HG02943 (cell line): ENCODE data around the gene WDR91.
"Not testable (repeated sequence)": the region's sequence is repeated elsewhere in the genome, so short reads cannot be mapped to it uniquely, and the experiment has no call there.

ENCODE experiments used
- ATAC-seq: cut with Tn5 transposase; IDR thresholded peaks from one replicate; pipeline ENCODE4 v1.9.1; 2021; ENCODE audit warnings: mild to moderate bottlenecking, low read depth, moderate library complexity; ENCODE audit not compliant: unreplicated experiment

WDR91 gene

DNA sequence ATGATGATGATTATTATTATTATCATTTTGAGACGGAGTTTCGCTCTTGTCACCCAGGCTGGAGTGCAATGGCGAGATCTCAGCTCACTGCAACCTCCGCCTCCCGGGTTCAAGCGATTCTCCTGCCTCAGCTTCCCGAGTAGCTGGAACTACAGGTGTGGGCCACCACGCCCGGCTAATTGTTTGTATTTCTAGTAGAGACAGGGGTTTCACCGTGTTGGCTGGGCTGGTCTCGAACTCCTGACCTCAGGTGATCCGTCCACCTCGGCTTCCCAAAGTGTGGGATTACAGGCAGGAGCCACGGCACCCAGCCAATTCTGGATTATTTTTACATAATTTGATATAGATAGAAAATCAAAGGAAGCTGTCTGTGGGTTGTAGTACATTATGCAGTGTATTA, 22.8 kb upstream of the WDR91 start:
- ATAC-seq: not testable (repeated sequence)

DNA sequence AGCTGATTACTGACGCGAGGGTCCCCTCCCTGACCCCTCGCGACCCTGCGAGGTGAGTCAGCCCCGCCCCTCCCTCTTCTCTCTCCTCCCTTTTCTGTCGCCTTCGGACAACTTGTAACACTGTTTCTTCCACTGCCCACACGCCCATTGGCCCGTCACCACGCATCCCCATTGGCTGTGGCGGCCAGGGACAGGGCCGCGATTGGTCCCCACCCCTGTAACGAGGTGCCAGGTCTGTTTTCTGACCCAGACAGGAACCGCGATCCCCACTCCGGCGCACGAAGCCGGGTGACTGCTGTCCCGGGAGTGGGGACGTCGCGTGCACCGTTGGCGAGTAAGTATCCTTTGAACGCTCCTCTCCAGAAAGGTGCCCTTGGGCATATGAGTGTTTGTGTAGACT, 22.2 kb upstream of the WDR91 start, which contains the start of gene STRA8:
Gene STRA8 (plus strand): TSS at position 269 of the 400 bp plus-strand sequence. CDS start 6,687 bp downstream, outside the sequence.
- ATAC-seq: no peak

DNA sequence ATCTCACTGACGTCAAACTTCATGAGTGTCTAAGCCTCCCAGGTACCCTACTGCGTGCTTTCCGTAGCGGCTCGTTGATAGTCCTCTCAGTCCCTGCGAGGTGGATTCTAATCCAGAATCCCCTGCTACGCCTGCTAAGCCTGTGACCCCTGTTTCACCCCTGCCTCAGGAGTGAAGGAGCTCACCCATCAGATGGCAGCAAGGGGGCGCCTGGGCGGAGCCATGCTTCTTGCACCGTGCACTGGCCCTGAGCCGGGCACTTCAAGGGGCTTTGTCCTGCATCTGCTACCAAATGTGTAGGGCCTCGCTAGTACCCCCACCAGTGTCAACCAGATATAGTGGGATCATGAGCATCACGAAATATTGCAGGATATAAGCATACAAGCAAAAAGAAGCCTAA, 21.4 kb upstream of the WDR91 start:
- no peak for ATAC-seq

DNA sequence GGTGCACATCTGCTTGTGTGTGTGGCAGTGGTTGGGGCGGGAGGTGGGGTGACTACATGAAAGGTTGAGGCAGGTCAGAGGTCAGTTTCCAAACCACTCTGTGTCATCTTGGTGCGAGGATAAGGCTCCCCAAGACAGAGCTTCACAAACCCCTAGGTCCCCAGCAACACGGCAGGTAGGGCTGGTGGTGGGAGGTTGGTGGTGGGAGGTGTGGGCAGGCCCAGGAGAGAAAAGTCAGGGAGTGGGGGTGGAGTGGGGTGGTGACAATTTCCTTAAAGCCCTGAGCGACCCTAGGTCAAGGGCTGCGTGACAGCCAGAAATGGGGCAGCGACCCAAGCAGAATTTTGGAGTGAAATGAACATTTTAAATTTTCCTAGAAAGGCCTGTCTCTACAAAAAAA, 20.8 kb upstream of the WDR91 start:
- ATAC-seq: no peak

DNA sequence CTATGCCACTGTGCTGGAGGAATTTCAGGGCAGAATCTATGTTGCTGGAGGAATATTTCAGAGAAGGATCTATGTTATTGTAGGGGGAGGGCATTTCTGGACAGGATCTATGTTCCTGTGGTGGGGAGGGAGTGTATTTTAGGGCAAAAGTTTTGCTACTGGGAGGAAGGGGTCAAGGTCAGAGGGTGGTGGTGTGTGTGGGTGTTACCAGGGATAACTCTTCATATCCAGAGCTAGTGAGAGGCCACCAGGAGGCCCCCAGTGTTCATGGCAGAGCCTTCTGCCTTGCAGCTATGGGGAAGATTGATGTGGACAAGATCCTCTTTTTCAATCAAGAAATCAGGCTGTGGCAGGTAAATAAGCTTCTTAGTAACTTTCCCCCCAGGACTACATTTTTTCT, 20.4 kb upstream of the WDR91 start:
- no peak for ATAC-seq

DNA sequence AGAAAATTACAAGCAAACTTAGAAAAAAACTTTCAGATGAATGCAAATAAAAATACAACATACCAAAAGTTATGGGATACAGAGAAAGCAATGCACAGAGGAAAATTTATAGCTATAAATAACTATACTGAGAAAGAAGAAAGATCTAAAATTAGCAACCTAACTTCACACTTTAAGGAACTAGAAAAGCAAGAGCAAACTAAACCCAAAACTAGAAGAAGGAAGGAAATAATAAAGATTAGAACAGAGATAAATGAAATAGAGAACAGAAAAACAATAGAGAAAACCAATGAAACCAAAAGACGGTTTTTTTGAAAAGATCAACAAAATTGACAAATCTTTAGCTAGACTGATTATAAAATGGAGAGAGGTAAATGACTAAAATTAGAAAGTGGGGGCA, 12.7 kb upstream of the WDR91 start:
- no peak for ATAC-seq

DNA sequence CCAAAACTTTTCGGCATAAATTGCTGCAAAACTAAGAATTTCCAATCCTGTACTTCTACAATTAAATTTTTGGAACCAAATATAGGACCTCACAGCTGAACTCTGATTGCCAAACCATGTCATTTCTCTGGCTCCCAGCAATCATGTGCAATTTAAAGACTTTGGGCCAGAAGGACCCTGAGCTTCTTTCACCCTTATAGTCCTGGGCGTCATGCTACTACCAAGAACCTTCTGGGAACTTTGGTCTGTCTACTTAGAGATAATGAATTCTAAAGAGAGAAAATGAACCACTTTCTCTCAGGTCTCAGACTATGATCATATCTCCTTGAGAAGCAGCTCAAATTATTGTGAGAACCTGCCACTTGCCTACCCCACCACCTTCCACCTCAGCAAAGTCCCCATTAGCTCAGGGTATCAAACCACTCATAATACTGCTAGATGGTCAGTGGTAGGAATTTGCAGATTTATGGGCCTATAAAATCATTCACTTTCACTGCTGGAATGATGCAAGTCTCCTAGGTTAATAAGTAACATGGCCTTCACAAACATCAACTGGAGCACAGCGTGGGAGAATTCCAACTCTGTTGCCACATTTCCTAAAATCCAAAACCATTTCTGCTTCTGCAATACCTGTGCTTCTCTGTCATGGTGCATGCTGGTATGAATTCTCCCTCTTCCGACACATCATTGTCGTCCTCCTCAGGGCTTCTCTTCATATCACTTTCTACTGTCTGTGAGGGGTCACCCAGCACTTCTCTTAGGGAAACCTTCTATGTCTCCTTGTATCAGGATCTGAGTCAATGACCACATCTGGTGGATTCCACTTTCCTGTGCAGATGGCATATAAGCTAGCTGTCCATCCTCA, 6.6 kb upstream of the WDR91 start:
- ATAC-seq: no peak

DNA sequence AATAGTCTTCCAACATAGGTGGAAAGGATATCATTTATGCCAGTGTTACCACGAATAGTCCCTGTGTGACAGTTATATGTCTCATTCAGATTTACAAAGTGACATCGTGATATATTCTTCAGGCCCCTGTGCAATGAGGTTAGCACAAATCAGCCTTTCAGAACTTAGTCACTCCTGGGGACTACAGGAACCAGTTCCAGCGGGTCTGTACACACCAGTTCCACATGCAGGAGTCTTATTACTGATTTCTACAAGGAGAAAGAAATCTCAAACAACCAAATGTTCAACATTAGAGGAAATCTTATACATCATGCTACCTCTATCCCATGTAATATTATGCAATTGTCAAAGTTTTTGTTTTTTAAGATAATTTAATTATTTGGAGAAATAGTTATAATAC, 4.4 kb upstream of the WDR91 start:
- ATAC-seq: no peak

DNA sequence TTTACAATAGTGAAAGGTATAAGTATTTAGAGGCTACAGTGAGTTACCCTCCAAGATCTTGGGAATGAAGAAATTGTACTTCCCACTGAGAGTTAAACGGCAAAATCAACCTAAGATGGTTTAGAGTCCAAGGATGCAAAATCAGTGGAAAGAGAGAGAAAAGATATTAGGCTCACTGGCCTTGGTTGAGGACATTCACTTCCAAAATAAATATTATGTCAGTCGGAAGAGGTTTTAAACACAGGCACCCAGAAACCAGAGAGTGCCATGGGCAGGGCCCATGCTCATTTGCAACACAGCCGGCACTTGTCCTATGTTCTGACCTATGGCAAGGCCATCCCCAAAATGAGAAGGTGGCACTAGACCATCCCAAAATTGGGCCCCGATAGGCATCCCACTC, 3.9 kb upstream of the WDR91 start:
- no peak for ATAC-seq

DNA sequence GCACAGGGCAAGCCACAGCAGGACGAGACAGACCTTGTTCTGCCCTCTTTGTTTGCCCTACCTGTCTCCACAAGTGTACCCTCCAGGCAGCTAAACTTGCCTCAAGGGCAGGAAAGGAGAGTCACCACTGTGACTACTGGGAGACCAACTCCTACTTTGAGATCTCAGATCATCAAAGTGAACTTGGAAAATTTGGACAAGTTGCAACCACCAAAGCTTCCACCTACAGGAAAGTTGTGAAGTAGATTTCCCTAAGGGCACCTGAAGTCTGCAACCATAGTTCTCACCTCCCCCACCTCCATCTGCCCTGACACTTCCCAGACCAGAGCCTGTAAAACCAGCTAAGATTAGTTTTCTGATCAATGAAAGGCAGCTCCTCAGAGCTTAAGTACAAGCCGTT, 2.5 kb upstream of the WDR91 start:
- ATAC-seq: no peak

DNA sequence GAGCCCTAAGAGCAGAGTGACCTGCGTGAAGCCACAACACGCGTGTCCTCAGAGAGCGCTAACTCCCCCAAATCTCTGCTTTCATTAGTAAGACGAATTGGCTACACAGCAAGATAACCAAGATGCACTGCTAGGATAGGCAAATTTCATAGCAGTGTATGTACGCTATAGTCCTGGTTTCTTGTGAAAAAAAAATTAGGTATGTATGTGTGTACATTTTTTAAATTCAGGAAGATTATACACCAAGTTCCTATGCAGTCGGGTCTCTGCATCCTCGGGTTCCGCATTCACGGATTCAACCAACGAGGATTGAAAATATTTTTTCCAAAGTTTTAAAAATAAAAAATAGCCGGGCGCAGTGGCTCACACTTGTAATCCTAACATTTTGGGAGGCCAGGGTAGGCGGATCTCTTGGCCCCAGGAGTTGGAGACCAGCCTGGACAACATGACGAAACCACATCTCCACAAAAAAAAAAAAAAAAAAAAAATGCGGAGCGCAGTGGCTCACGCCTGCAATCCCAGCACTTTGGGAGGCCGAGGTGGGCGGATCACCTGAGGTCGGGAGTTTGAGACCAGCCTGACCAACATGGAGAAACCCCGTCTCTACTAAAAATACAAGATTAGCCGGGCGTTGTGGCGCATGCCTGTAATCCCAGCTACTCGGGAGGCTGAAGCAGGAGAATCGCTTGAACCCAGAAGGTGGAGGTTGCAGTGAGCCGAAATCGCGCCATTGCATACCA, 790 bp upstream of the WDR91 start:
- not testable (repeated sequence) for ATAC-seq

DNA sequence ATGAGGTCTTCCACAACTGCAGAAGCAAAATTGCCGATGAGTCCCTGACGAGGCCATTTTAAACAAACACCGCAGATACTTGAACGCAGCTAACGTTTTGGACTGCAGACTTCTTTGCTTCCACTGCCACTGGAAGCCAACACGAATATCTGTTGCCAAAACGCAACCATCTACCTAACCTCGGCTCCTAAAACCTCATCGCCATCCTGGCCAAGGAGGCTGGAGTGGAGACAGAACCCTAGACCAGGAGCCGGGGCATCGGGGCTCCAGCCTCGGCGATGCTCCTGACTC, 493 bp downstream of the WDR91 start:
- peak; percentile 0 for ATAC-seq

DNA sequence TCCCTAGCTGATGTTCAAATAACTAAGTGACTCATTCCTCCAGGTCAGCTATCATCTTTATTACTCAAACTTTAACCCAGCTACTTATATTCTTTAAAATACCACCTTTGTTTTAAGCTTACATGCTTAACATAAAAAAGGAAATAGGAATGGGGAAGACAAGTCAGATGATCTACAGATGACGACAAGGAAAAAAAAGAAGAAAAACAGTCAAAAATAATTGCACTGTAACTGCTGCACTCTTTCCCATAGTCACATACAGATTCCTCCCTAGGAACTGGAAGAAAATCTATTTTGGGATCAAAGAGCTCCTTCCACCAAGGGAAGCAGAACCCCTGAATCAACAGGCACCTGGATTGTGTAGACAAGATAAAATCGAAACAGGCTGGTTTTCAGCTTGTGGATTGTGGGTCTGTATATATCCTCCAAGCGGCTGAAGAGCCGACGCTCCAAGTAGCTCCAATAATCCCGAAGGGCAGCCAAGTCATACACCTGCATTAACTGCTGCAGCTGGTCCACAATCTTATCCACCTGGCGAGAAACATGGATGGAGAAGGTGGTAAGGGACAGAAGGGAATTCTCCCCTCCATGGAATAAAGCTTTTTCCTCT, 2.0 kb downstream of the WDR91 start:
- ATAC-seq: no peak

DNA sequence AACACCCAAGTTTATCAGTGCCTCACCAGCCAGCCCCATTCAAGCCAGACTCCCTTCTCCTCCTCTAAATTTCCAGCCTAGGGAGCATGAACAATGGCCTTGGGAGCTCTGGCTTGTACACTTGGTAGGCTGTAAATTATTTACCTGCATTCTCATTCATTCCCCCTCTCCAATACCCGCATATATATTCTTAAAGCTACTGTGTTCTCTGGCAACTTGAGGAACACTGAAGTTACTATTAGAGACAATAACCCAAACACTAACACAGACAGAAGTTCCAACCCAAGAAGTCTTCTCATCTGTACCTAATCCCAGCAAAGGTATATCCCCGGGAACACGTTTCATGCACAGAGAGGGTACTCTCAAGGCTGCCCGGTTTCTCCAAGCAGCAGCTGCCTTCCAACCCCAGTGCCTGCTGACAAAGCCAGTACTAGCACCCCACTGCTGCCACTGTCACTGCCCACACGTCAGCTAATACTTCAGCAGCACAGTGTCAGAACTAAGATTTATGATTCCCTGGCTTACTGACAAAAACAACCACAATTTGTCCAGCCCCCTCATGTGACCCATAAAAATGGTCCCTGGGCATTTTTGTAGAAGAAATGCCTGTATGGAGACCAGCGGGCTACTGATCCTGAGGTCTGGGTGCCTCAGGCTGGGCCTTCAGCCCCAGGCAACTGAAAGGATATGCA, 3.1 kb downstream of the WDR91 start:
- ATAC-seq: no peak

DNA sequence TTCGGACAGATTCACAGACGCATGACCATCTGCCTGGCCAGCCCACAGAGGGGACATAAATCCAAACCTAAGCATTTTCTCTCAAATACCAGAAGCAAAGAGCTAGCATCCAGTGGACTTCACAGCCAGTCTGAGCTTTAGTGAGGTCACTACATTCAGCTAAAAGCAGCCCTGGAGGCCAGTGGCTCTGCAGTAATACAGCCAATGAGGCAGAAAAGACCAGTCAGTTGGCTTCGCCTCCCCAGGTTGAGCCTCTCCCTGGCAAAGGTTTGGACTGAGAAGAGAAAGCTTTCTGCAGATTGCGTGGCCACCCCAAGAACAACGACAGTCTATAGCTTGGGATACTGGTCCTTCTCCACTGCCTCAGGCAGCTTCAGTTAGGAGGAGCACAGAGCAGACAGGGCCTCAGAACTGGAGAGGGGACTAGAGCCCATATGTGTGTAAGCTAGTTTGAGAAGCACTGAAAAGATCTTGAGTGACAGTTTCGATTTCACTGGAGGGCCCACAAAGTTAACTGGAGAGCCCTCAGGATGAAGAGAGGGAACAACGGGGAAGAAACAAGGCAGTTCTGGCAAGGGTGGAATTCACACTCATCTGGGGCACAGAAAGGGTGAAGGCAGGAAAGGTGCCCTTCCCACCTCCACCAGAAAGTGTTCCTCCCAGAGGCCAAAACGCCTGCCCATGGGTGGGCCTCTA, 3.8 kb downstream of the WDR91 start:
- no peak for ATAC-seq

DNA sequence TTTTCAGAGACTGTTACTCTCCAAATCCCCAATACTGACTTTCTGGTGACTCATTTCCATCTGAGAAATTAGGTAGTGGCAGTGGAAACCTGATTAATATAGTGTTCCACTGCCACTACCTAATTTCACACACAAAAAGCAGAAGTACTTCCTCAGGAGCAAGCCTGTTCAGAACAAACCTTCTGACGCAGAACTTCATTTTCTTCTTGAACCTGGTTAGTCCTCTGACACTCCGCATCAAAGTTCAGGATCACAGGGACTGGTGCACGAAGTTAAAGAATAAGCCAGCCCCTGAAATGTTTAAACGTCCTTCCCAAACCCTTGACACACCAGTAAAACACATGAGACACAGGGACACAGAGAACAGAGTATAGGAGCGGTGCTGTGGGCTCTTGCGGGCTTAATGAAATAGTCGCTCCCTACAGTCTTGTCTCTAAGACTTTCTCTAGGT, 4.4 kb downstream of the WDR91 start:
- ATAC-seq: no peak

DNA sequence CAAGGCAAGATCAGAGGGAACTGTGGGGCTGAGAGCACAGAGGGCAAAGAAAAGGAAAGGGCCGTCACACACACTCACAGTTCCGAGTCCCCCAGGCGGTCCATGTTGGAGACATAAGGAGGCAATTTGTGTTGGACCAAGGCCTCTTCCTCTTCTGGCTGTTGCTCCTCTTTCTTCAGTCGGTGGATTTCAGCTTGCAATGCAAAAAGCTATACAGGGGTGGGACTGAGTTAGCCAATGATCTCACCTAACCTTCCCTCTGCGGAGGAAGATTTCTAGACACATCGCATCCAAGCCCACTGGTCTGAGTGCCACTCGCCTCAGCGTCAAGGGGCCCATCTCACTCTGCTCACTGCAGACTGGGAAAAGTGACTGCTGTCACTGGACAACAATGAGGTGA, 5.5 kb downstream of the WDR91 start:
- no peak for ATAC-seq

DNA sequence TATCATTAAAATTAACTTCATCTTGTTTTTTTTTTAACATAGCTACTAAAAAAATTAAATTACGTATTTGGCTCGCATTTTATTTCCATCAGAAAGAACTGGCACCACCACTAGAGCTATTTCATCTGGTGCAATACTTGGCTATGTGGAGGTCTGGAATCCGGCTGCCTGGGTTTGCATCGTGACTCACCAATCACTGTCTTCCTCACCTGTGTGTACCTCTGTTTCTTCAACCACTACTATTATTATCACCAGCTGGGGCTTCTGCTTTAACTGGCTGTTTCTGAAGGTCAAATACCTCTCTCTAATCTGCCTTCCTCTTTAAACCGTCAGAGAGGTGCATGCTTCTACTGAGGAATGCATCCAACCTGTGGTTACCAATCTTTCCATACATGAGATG, 6.5 kb downstream of the WDR91 start:
- ATAC-seq: no peak

DNA sequence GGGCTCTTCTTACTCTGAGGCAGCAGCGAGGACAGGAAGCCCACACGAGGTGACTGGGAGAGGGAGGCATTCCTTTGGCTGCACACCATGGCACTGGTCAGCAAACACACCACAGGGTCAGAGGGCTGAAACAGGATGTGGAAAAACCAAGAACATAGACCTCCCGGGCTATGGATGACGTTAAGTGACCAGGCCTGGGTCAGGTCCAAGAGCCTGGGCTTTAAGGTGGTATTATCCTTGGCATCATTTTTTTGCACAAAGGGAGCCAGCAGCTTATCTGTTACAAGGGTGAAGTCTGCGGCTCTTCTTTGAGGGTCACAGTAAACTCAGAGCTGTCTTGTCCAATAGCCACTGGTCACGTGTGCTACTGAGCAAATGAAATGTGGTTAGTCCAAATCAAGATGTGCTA, 7.0 kb downstream of the WDR91 start:
- no peak for ATAC-seq

DNA sequence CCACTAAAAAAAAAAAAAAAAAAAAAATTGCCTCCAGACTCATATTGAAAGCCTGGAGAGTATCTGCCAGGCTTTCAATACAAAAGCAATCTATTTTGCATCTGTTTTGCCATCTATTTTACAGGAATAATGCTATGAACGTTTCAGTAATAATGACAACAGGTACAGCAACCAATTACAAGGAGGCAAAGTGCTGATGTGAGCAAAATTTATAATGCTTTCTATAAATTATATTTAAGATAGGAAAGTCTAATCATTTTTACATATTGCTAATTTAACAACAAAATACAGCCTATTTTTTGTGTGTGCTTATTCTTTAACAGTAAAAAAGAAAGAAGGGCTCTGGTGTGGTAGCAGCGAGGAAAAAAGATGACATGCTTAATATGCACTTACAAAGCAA, 10.0 kb downstream of the WDR91 start:
- no peak for ATAC-seq
